ENCODE data around the gene CHST13.
"Not testable (repeated sequence)": the region's sequence is repeated elsewhere in the genome, so short reads cannot be mapped to it uniquely, and the experiment has no call there.

CHST13 gene

GRCh38 chr3:126556637-126557414, 32.9 kb downstream of the CHST13 start:
- no peak for DNase-seq

- no peak for DNase-seq
These were observed 33.4 kb downstream of the CHST13 start for GRCh38 chr3:126557415-126557745.

DNA sequence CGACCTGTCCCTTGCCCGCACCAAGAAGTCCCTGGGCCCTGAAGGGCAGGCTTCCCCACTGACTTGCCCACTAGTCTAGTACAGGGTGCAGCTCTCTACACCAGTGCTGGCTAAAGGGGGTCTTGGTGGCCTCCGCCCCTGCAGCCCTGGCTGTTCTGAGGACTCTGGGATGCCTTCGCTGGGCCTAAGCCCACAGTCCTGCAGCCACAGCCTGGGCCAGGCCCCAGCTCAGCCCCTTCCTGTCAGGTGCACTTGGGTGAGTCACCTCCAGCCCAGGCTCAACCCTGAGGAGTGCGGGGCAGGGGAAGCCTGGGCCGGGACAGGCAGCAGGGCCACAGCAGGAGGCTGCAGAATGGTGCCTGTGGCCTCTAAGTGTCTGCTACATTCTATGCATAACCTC, 33.8 kb downstream of the CHST13 start:
- DNase-seq = no peak

- DNase-seq = no peak
These were observed 34.5 kb downstream of the CHST13 start, which contains the start of gene C3orf22 for GRCh38 chr3:126558336-126559071. Gene C3orf22, minus strand, starts transcription at chr3:126558932. Its CDS starts 5,542 bp downstream, at chr3:126553390.

DNA sequence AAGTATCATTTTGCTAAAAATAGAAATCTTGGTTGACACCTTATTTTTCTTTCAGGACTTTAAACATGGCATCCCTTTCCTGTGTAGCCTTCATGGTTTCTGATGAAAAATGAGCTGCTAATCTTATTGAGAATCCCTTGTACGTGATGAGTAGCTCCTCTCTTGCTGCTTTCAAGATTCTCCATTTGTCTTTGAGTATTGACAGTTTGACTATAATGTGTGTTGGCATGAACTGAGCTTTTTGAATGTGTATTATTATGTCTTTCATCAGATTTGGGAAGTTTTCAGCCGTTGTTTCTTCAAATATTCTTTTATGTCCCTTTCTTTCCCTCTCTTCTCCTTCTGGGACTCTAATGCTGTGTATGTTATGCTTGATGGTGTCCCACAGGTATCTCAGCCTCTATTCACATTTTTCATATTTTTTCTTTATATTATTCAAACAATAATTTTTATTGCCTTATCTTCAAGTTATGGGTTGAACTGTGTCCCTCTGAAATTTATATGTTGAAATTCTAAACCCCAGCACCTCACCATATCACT, 38.9 kb downstream of the CHST13 start:
- no peak for DNase-seq

- DNase-seq = no peak
These were observed 43.9 kb downstream of the CHST13 start for GRCh38 chr3:126567696-126568438.

DNA sequence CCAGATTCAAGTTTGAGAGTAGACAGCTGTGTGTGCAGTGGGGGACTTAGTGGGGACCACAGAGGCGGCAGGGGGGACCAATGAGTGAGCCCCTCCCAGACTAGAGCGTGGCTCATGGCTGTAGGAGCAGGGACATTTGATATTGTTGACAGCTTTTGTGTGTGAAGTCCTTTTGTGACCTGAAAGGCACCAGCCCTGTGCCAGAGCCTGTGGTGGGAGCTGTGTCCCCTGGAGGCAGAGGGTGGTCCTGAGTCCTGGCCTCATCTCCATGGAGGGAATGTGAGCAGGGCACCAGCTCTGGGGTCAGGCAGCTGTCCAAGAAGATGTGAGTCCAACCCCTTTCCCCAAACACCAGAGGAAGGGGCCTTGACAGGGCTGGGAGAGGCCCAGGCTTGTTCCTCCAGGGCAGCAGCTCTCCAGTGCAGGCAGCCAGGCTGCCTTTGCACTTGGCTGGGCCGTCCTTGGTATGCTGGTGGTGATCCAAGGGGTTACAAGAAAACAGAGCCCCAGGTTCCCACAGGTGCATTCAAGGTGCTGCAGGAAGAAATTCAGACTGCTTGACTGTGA, 44.9 kb downstream of the CHST13 start:
- DNase-seq = no peak

GRCh38 chr3:126569390-126569975, 45.5 kb downstream of the CHST13 start:
- DNase-seq = no peak

DNA sequence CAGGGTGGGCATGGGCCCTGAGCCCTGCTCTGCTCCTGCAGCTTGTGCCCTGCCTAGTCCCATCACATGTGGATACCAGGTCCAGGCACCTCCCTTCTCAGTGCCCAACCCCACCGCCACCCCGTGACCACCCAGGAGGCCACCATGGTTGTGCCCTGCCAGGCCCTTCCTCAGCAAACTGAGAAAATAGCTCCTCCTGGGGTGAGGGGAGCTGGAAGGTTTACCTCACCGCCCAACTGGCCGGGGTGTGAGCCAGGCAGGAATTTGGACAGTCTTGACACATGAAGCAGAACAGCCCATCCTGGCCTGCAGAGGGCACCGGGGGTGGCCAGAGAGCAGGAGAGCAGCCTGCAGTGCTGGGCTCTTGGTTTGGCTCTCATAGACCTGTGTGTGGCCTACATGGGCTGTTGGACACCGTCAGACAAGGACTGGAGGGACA, 46.2 kb downstream of the CHST13 start:
- no peak for DNase-seq

DNA sequence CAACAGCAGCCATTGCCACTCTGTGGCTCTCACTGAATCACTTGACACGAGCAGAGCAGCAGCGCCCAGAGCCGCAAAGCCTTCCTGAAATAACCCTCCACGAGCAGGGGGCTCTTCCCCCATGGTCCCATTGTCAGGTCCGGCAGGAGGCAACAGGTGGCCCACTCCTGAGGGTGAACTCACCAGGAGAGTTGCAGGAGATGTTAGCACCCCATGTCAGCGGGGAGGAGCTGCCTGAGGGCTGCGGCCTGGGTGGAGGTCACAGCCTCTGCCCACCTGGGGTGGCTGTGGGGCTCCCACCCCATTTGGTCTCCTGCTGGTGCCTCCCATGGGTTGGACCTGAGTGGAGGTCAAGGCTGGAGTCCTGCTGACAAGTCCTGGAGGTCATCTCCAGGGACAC, 47.1 kb downstream of the CHST13 start:
- no peak for DNase-seq

DNA sequence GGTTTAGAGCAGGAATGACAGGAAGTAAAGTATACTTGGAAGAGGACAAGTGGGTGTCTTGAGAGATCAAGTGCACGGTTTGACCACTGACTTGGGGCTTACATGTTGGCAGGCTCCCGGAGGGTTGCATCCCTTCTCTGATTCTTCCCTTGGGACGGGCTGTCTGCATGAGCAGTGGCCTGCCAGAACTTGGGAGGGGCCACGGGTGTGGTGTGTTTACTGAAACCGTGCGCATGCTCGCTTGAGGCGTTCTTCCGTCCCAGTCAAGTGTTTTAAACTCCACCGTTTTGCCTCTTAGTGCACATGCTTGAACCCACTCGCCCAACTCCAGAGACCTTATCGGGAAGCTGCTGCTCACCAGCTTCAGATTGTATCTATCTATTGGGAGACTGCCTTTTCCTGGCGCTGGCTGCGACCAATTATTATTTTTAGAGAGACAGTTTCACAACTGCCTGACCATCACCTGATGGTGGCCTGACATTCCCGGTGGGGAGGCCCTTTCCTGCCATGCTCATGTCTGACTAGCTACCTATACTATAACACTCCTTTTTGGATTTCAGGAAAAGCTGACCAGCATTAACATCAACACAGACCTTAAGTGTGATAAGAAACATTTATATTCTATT, 49.6 kb downstream of the CHST13 start:
- no peak for DNase-seq

GRCh38 chr3:126577261-126577660, 53.3 kb downstream of the CHST13 start:
- no peak for DNase-seq

GRCh38 chr3:126578702-126579101, 54.7 kb downstream of the CHST13 start:
- DNase-seq = no peak

- DNase-seq = no peak
These were observed 56.8 kb downstream of the CHST13 start for GRCh38 chr3:126580746-126581145.

- DNase-seq = no peak
These were observed 57.6 kb downstream of the CHST13 start for GRCh38 chr3:126581569-126581968.

GRCh38 chr3:126582311-126582710, 58.4 kb downstream of the CHST13 start:
- no peak for DNase-seq

- DNase-seq = not testable (repeated sequence)
These were observed 67.6 kb downstream of the CHST13 start for GRCh38 chr3:126591515-126591914.

Data from T-helper 1 cell (primary cell).